ENCODE results near the gene PRKCE.

GRCh38 chr2:46231721-46232120 is 580.2 kb downstream of the PRKCE start:
- TF ChIP-seq, protein P1, sequence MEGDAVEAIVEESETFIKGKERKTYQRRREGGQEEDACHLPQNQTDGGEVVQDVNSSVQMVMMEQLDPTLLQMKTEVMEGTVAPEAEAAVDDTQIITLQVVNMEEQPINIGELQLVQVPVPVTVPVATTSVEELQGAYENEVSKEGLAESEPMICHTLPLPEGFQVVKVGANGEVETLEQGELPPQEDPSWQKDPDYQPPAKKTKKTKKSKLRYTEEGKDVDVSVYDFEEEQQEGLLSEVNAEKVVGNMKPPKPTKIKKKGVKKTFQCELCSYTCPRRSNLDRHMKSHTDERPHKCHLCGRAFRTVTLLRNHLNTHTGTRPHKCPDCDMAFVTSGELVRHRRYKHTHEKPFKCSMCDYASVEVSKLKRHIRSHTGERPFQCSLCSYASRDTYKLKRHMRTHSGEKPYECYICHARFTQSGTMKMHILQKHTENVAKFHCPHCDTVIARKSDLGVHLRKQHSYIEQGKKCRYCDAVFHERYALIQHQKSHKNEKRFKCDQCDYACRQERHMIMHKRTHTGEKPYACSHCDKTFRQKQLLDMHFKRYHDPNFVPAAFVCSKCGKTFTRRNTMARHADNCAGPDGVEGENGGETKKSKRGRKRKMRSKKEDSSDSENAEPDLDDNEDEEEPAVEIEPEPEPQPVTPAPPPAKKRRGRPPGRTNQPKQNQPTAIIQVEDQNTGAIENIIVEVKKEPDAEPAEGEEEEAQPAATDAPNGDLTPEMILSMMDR (conservative IDR thresholded peaks at IDR 0.05 in 1 of 2, IDR thresholded peaks at IDR 0.05 in 1 of 2; ENCODE audit: low read depth in 1 of 2, low read length in 2 of 2) = no peak
- no peak for TF ChIP-seq EZH2 (IDR thresholded peaks at IDR 0.05; ENCODE audit: low read length, missing control alignments)

Measured in fibroblast of lung (primary cell).